CD4-positive, alpha-beta T cell treated with Interleukin-6 at 100 ng/mL for 8 hours (primary cell): ENCODE results near the gene TMEM213.
"Not testable (repeated sequence)": the region's sequence is repeated elsewhere in the genome, so short reads cannot be mapped to it uniquely, and the experiment has no call there.

Experiments
- DNase-seq: peaks from one replicate; pipeline ENCODE4 v3.0.0-alpha.2; 2020; ENCODE audit warnings: mixed read lengths, low spot score

The TMEM213 gene

GRCh38 chr7:138797046-138797445 is 748 bp upstream of the TMEM213 start:
- DNase-seq, result not testable (repeated sequence)

GRCh38 chr7:138798836-138799235 is 1.0 kb downstream of the TMEM213 start:
- no peak for DNase-seq

GRCh38 chr7:138799336-138800000 is 1.7 kb downstream of the TMEM213 start:
- DNase-seq, result no peak

GRCh38 chr7:138801256-138801655 is 3.5 kb downstream of the TMEM213 start:
- no peak for DNase-seq

GRCh38 chr7:138802706-138803105 is 4.9 kb downstream of the TMEM213 start:
- DNase-seq, result no peak

- DNase-seq, result no peak
These were observed 6.8 kb downstream of the TMEM213 start for GRCh38 chr7:138804618-138805017.

GRCh38 chr7:138809346-138809745 is 11.6 kb downstream of the TMEM213 start:
- DNase-seq, result no peak

- DNase-seq, result not testable (repeated sequence)
These were observed 13.5 kb downstream of the TMEM213 start for GRCh38 chr7:138811327-138811726.

- DNase-seq, result no peak
These were observed 16.2 kb downstream of the TMEM213 start for GRCh38 chr7:138813945-138814344.

- no peak for DNase-seq
These were observed 17.1 kb downstream of the TMEM213 start for GRCh38 chr7:138814816-138815332.

GRCh38 chr7:138816650-138817049 is 18.9 kb downstream of the TMEM213 start:
- no peak for DNase-seq

GRCh38 chr7:138819625-138820024 is 21.8 kb downstream of the TMEM213 start:
- DNase-seq, result no peak

- no peak for DNase-seq
These were observed 24.1 kb downstream of the TMEM213 start for GRCh38 chr7:138821912-138822311.

- no peak for DNase-seq
These were observed 25.2 kb downstream of the TMEM213 start for GRCh38 chr7:138822867-138823535.

- DNase-seq, result no peak
These were observed 27.4 kb downstream of the TMEM213 start for GRCh38 chr7:138825049-138825721.

GRCh38 chr7:138828302-138828701 is 30.5 kb downstream of the TMEM213 start:
- DNase-seq, result no peak

GRCh38 chr7:138829335-138829734 is 31.5 kb downstream of the TMEM213 start:
- no peak for DNase-seq

- no peak for DNase-seq
These were observed 35.2 kb downstream of the TMEM213 start for GRCh38 chr7:138832966-138833365.

GRCh38 chr7:138833596-138833995 is 35.8 kb downstream of the TMEM213 start:
- DNase-seq, result no peak

GRCh38 chr7:138834583-138834982 is 36.8 kb downstream of the TMEM213 start:
- DNase-seq, result no peak

- DNase-seq, result no peak
These were observed 37.3 kb downstream of the TMEM213 start for GRCh38 chr7:138835087-138835486.

GRCh38 chr7:138837627-138838026 is 39.8 kb downstream of the TMEM213 start:
- no peak for DNase-seq

- DNase-seq, result no peak
These were observed 40.4 kb downstream of the TMEM213 start for GRCh38 chr7:138838166-138838565.
